Measurements from ENCODE around the gene CHD1L.
"Not testable (repeated sequence)": the region's sequence is repeated elsewhere in the genome, so short reads cannot be mapped to it uniquely, and the experiment has no call there.

The CHD1L gene

DNA sequence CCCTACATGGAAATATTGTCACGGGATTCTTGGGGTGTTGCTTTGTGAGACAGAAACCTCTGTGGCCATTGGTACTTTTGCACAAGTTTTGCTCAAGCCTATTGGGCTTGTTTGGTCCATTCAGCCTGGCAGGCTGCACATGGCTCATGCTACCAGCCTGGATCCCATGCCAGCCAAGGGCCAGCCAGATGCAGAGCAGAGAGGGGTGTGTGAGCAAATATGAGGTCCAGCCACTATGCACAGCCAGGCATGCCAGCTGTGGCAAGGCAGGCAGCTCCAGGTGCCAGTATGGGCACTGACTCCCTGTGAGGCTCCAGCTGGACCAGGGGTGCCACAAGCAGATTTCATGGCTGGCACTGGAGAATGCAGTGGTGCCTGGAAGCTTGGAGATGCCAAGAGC, 6.7 kb upstream of the CHD1L start:
- no peak for DNase-seq

DNA sequence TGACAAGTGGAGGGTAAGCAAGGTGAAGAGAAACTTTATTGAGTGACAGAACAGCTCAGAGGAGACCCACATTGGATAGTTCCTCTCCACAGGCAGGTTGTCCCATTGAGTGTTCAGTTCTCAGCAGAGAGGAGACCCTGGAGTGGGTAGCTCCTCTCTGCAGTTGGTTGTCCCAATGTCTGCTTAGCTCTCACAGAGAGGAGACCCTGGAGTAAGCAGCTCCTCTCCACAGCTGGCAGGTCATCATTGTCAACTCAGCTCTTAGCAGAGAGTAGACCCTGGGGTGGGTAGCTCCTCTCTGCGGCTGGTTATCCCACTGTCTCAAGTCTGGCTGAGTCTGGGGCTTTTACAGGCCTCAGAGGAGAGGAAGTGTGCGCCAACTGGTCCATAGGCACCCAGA, 6.0 kb upstream of the CHD1L start:
- DNase-seq = no peak

DNA sequence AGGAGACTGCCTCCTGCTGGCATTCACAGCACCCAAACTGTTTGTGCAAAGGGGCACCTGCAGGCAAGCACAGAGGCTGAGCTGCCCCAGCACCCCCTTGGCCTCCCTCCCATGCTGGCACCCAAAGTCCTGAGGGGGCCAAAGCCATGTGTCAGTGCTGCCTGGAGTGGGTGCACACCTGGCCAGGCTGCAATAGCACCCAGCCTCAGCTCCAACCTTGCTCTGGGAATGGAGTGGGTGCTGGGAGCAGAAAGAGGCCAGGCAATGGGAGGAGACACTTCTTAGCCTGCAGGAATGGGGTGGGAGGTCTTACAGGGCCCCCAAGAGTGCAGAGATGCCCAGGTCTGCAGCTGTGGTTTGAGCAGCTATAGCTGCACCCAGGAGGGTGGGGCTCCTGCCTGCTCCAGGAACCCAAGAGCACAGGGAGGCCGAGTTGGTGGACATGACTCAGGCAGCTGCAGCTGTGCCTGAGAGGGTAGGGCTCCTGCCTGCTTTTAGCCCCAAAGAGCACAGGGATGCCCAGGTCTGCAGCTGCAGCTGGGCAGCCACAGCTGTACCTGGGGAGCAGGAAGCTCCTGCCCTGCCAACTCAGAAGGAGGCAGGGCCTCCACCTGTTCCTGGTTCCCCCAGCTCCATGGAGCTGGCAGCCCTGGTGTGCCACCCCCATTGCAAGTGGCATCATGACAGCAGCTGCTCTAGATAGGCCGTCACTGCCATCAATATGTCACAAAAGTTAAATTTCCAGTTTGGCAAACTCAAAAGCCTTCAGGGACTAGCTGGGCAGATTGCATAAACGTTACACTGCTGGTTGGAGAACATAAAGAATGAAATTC, 5.3 kb upstream of the CHD1L start:
- DNase-seq = no peak

DNA sequence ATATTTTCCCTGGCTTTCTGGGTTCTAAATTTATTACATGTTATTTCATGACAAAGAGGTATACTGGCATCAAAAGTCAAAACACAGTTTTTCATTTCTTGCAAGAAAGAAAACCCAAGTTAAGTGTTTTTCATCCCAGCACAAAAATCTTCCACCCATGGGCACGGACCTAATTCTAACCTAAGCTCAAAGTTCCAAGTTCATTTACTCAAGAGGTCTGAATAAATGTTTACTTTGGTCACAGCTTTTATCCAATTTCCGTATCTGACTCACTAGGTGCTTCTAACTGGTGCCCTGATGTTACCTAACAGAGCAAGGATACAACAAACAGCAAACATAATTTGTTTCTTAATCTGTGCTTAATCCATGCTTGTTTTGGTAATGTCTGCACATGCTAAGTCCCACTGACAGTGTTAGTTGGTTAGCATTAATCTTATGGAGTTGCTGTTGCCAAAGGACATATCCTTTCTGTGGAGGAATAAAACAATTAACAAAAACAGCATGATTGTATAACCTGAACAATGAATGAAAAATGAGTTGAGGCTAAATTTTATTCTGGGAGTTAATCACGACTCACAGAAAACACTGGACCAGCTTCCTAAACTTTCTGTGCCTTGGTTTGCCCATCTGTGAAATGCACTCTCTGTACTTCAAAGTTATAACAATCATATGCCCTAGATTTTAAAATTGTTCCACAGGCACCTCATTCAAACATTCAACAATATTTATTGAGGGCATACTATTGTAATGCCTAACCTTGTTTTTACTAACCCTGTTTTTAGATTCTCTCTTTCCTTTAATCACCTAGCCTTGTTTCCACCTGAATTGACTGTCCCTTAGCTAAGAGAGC, 4.2 kb upstream of the CHD1L start:
- no peak for DNase-seq

DNA sequence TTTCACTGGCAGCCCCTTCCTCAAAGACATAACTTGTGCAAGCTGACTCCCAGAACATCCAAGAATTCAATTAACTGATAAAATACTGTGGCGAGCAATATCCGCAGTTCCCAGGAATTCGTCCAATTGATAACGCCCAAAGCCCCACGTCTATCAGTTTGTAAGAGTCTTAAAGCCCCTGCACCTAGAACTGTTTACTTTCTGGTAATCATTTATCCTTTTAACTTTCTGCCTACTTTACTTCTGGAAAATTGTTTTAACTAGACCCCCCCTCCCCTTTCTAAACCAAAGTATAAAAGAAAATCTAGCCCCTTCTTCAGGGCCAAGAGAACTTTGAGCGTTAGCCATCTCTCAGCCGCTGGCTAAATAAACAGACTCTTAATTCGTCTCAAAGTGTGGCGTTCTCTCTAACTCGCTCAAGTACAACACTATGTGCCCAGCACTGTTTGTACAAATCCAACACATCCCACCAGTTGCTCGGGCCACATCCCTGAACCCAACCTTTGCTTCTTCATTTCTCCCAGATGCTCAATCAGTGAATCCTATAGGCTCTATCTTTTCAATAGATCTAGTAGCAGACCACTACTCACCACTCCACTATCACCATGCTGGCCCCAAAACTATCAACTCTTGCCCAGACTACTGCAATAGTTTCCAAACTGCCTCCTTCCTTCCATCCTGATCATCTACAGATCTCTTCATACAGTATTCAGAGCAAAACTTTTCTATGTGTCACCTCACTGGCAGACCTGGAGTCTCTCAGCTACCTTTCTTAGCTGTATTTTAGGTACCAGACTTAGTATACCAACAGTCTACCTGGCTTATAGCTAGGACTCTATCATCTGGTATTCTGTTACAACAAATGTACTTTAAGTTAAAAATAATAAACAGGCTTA, 3.3 kb upstream of the CHD1L start:
- DNase-seq = no peak

DNA sequence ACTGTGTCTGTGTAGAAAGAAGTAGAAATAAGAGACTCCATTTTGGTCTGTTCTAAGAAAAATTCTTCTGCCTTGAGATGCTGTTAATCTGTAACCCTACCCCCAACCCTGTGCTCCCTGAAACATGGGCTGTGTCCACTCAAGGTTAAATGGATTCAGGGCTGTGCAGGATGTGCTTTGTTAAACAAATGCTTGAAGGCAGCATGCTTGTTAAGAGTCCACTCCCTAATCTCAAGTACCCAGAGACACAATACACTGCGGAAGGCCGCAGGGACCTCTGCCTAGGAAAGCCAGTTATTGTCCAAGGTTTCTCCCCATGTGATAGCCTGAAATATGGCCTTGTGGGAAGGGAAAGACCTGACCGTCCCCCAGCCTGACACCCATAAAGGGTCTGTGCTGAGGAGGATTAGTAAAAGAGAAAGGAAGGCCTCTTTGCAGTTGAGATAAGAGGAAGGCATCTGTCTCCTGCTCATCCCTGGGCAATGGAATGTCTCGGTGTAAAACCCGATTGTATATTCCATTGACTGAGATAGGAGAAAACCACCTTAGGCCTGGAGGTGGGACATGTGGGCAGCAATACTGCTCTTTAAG, 2.3 kb upstream of the CHD1L start:
- DNase-seq = not testable (repeated sequence)

DNA sequence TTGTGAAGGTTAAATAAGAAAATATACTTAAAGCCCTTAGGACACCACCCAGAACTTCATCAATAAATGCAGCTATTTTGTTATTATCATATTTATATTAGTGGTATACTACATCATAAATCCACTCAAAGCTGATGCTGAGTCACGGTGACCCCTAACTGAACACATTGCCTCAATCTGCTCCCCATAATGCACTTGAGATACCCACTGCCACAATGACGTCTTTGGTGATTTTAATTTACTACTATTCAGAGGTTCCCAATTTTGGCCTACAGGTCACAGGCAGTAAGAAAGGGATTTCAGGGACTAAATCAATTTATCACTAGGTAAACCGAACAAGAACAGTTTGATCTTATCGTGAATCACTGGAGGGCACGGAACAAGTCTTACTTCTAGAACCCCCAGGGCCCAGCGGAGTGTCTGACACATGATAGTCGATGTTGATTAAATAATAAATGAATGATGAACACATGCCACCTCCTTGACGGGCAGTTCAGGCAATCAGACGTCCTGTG, 493 bp upstream of the CHD1L start:
- no peak for DNase-seq

DNA sequence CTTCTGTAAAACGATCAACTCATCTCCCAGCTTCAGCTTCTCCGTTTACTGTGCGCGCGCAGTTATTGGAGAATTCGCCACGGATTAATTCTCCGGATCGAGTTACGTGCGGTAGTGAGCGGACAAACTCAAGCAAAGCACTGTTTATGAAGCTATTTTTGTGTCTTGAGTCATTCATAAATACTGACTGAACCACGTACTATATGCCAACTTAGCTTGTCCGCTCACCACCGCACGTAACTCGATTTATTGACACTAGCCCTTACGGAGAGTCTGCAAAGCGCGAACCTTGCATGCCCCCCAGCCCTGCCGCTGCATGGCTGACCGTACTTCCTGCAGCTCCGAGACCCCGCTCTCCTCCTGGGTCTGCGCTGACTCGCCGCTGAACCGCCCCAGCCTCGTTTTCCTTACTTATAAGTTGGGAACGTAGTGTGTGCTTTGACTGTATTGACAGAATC, 773 bp downstream of the CHD1L start:
- peak; percentile 49 for DNase-seq

DNA sequence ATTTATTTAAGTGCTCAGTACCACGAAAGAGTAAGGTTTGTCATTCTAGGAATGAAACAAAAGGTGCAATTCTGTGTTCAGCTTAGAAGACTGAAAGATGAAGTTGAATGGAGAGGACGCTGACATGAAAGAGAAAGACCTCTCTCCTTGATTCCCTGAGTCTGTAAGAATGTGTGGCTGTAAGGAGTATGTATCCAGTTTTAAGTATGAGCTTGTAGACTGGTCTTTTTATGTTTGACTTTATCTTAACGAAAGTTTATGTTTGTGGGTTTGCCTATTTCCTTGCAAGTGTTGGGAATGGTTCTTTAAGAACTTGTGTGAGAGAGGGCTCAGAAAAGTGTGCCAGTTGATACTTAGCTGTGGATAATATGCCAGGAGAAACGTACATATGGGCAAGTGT, 1.4 kb downstream of the CHD1L start:
- DNase-seq = no peak

DNA sequence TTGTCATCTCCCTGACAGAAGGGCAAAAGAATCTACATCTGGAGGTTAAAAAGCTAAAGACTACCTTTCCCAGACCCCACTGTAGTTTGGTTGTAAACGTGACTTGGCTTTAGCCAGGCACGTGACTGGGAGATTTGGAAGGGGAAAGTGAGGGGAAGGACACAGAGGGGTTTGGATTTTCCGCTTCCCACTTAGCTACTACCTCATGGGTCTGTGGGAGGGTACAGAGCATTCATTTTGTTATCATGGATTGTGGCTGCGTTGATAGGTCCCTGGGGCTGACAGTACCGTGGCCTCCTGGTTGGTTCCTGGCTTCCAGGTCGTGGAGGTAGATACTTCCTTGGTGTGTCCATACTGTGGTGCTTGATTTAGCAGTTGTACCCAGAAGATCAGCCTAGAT, 2.6 kb downstream of the CHD1L start:
- no peak for DNase-seq

DNA sequence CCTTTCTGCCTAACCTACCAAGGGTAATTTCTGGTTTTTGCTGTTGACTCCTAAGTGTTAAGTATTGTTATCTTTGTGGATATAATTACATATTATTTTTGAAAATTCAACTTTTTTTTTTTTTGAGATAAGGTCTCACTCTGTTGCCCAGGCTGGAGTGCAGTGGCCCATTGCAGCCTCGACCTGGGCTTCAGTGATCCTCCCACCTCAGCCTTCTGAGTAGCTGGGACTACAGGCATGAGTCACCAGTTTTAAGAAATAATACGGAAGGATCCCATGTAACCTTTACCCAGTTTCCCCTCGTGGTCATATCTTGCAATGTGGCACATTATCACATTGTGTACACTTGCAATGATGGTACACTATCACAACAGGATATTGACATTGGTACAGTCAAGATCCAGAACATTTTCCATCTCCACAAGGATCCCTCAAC, 3.1 kb downstream of the CHD1L start:
- DNase-seq = peak; percentile 12

DNA sequence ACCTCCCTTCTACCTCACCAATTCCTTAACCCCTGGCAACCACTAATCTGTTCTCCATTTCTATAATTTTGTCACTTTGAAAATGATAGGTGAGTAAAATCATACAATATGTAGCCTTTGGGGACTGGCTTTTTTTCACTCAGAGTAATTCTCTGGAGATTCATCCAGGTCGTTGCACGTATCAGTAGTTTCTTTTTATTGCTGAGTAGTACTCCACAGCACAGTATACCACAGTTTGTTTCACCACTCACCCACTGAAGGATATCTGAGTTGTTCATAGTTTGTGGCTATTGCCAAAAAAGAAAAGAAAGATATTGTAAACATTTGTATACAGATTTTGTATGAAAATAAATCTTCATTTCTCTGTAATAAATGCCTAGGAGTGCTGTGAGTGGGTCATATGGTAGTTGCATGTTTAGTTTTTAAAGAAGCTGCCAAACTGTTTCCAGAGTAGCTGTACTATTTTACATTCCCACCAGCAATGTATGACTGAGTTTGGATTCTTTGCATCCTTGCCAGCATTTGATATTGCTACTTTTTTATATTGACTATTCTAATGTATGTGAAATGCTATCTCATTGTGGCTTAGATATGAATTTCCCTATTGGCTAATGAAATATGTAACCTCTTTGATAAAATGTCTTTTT, 3.7 kb downstream of the CHD1L start:
- DNase-seq = no peak

DNA sequence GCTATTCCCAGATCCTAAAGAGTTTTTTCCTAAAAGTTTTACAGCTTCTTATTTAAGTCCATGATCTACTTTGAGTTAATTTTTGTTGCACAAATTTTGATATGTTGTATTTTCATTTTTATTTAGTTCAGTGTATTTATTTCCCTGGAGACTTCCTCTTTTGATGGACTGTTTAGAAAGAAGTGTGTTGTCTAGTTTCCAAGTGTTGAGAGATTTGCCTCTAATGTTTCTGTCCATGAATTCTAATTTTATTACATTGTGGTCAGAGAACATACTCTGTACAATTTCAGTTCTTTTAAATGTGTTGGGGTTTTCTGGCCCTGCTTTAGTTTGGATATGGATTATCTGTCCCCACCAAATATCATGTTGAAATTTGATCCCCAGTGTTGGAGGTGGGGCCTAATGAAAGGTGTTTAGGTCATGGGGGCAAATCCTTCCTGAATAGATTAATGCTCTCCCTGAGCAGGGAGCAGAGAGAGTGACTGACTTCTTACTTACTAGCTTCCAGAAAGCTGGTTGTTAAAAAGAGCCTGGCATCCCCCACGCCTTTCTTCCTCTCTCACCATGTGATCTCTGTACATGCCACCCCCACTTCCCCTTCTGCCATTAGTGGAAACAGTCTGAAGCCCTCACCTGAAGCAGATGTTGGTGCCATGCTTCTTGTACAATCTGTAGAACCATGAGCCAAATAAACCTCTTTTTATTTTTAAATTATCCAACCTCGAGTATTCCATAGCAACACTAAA, 4.6 kb downstream of the CHD1L start:
- no peak for DNase-seq

DNA sequence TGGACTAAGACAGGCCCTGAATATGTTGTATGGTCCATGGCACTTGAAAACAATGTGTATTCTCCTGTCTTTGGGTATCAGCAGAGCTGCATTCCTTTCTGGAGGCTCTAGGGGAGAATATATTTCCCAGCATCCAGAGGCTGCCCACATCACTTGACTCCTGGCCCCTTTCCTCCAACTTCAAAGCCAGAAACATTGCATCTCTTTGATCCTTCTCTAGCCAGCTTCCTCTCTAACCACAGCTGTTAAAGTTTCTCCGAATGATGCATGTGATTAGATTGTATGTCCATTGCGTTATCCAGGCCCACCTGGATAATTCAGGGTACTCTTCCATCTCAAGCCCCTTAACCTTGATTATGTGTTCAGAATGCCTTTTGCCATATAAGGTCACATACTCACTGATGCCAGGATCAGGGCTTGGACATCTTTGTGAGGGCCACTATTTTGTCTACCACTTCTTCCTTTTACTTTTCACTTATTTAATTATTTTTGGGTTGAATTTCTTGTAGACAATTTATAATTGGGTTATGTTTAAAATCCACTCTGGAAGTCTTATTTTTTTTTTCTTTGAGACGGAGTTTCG, 5.3 kb downstream of the CHD1L start:
- DNase-seq = no peak

DNA sequence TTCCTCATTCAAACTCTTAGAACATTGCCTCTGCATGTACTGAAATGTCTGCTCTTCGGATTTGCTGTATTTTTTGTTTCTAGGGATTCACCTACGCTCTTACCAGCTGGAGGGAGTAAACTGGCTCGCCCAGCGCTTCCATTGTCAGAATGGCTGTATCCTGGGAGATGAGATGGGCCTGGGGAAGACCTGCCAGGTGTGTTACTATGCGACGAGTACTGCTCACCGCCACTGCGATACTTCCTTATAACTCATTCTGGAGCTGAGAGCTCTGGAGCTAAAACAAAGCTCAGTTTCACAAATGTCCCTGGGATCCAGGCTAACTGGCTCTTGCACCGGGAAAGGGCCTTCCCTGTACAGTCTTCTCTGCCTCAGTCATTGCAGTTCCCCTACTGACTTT, 10.1 kb downstream of the CHD1L start:
- DNase-seq = no peak

DNA sequence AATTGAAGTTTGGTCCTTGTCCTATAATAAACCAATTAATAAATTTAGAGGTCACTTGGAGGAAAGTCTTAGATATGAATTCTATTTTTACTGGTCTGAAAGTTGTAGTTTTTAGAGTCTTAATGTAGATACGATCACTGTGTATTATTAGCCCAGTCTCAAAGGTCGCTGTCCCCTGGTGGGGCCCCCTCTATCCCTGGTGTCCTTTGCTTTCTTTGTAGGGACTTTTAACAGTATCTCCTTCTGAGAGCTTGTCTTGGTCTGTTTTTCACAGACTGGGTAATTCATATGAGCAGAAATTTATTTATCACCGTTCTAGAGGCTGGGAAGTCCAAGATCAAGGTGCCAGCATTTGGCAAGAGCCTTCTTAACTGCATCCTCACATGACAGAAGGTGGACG, 18.5 kb downstream of the CHD1L start:
- no peak for DNase-seq

DNA sequence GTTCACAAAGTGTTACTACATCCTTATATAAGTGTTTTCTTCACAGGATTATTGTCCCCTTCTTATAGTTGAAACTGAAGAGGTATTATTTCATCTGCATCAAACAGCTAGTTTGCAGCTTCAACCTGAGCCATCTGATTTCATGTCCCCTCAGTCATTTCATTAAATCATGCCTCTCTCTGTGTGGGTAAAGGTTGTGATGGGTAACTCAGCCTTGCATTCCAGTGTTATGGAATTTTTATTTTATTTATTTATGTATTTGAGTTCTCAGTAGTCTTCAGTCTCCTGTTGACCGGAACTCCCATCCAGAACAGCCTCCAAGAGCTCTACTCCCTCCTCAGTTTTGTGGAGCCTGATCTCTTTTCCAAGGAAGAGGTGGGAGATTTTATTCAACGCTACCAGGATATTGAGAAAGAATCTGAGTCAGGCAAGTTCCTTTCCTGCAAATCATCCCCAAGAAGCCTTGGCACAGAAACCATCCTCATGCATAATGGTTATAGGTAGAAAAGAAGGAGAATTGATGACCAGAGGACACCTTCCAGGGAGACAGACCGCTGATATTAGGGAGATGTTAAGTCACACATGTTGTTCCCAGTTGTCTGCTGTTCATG, 21.8 kb downstream of the CHD1L start:
- no peak for DNase-seq

DNA sequence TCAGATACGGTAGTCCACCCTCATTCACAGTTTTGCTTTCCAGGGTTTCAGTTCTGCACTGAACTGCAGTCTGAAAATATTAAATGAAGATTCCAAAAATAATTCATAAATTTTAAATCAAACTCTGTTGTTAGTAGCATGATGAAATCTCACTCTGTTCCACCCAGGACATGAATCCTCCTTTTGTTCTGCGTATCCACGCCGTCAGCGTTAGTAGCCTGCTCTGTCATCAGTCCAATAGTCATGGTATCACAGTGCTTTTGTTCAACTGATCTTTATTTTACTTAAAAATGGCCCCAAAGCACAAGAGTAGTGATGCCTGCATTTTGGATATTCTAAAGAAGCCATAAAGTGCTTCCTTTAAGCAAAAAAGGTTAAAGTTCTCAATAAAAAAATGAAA, 23.9 kb downstream of the CHD1L start:
- DNase-seq = no peak

DNA sequence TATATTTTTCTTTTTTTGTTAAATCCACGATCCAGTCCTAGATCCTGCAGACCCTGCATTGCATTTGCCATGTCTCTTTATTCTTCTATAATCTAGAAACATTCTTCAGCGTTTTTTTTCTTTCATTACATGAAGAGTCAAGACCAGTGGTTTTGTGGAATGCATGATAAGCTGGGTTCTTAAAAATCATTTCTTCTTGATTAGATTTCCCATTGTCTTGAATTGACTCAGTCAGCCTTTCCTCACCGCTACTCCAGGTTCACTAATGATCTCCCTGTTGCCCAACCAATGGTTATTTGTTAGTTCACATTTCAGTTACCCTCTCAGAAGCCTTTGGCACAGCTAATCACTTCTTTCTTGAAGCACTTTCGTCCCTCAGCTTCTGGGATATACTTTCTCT, 25.2 kb downstream of the CHD1L start:
- no peak for DNase-seq

DNA sequence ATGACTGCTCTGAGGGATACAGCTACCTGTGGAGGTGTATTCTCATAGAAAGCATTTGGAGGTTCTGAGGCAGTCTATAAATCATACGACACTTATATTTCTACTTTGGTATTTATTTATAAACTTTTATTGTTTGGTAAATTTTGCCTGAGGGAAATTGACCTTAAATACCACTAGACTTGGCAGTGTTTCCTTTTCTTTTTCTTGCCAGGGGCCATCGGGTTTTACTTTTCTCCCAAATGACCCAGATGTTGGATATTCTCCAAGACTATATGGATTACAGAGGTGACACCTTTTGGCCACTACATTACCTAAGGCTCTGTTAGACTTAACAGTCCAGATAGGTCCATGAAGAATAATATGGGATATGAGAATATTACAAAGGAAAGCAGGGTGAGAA, 28.2 kb downstream of the CHD1L start:
- no peak for DNase-seq

Measured in stimulated activated CD4-positive, alpha-beta T cell treated with anti-CD3 and anti-CD28 coated beads, Interleukin-15, amount 100 ng/mL, for 24 hours (primary cell).